GM10266 (cell line): ENCODE results near the gene EPHA10.

Source experiments
- DNase-seq: peaks from one replicate; pipeline ENCODE4 v3.0.0; 2012; ENCODE audit errors: extremely low spot score
- CTCF ChIP-seq: IDR thresholded peaks from 2 replicates; pipeline ENCODE4 v1.5.1; 2012; ENCODE audit warnings: mild to moderate bottlenecking, low read depth; ENCODE audit not compliant: control insufficient read depth, insufficient read depth; ENCODE audit errors: missing control alignments

EPHA10 gene

GRCh38 chr1:37723072-37723389 lies 41.9 kb downstream of the EPHA10 start:
- no peak for TF ChIP-seq CTCF
- DNase-seq, result no peak

DNA sequence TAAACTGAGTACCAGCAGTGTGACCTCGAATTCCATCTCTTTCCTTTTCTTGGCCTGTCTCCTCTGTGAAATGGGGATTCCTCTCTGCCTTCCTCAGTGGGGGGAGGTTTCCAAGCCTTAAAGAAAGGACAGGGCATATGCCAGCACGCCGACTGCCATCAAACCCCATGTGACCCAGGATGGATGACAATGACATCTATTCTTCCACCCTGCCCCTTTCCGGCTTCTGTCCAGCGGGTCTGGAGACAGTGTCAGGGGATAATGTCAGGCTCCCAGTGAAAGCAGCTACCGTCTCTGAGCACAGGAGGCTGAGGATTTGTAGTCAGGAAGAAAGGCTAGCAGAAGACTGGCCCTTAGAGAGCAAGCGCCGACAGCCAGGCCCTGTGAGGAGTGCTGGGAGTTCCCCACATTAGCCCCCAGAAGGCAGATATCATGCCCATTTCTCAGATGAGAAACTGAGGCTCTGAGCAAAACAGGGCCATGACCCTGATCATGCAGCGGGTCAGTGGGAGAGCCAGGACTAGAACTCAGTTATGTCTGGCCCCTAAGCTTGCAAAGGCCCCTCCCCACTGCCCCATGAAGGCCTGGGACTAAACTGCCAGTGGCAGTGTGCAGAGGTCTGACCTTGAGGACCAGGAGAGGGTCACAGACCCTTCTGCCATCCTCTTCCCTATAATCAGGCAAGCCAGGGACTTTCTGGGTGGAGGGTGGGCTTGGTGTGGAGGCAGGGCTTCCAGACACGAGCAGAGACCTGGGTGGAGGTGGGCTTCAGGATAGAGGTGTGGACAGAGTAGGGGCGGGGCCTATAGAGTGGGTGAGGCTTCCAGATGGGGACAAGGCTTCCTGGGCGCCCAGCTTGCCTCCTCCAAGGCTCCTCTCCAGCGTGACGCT lies 42.5 kb downstream of the EPHA10 start:
- DNase-seq, result no peak
- TF ChIP-seq CTCF, result no peak

- DNase-seq, result no peak
- TF ChIP-seq CTCF, result no peak
These were observed 43.4 kb downstream of the EPHA10 start for GRCh38 chr1:37721565-37721964.

- DNase-seq, result no peak
- TF ChIP-seq CTCF, result no peak
These were observed 44.4 kb downstream of the EPHA10 start for GRCh38 chr1:37720231-37721130.

- DNase-seq, result no peak
- no peak for TF ChIP-seq CTCF
These were observed 45.2 kb downstream of the EPHA10 start for GRCh38 chr1:37719572-37720195.

DNA sequence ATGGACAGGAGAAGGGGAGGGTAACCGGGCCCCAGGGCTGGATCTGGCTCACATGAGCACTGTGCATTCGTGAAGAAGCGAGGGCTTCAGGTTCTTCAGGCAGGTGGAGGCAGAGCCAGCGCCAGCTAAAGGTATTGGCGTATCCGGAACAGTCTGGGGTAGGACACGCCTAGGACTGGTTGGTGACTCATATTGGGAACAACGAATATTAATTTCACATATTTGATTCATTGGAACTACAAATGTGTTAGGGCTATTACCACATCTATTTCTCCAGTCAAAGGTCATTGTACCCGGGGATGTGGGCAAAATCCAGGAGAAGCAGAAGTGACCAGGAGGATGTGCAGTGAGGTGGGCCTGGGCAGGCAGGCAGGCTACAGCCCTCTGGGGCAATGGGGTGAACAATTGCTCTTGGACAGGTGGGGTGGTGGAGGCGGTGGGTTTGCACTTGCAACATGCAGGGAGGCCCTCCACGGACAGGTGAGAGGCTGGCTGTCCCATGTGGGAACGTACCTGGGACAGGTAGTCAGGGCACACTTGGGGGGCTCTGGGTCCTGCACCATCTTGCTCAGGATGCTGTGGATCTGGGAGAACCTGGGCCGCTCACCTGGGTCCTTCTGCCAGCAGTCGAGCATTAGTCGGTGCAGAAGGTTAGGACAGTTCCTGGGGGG lies 45.9 kb downstream of the EPHA10 start:
- no peak for TF ChIP-seq CTCF
- DNase-seq, result no peak
